Activated T-cell treated with anti-CD3 and anti-CD28 coated beads, Interleukin-2, amount 50 U/mL, for 48 hours (primary cell): ENCODE measurements around the gene DOCK9.
"Not testable (repeated sequence)": the region's sequence is repeated elsewhere in the genome, so short reads cannot be mapped to it uniquely, and the experiment has no call there.

Source experiments
- DNase-seq, 2 experiments: peaks; one replicate each; pipeline ENCODE4 v3.0.0-alpha.2; 2020

DOCK9 gene

GRCh38 chr13:98812186-98812790 is 165.6 kb downstream of the DOCK9 start:
- not testable (repeated sequence) for DNase-seq

GRCh38 chr13:98810746-98811145 is 167.1 kb downstream of the DOCK9 start:
- DNase-seq = no peak

- no peak for DNase-seq
These were observed 168.5 kb downstream of the DOCK9 start for GRCh38 chr13:98809345-98809777.

GRCh38 chr13:98807774-98808173 is 170.1 kb downstream of the DOCK9 start:
- no peak for DNase-seq

GRCh38 chr13:98804336-98804855 is 173.5 kb downstream of the DOCK9 start:
- no peak for DNase-seq

- DNase-seq = no peak
These were observed 173.9 kb downstream of the DOCK9 start for GRCh38 chr13:98803921-98804320.

- no peak for DNase-seq
These were observed 174.7 kb downstream of the DOCK9 start for GRCh38 chr13:98803111-98803561.

- DNase-seq = no peak
These were observed 175.3 kb downstream of the DOCK9 start for GRCh38 chr13:98802559-98802958.

- DNase-seq = no peak
These were observed 176.0 kb downstream of the DOCK9 start for GRCh38 chr13:98801626-98802418.

- DNase-seq = no peak
These were observed 177.8 kb downstream of the DOCK9 start for GRCh38 chr13:98800078-98800477.

GRCh38 chr13:98798849-98799645 is 178.8 kb downstream of the DOCK9 start:
- no peak for DNase-seq

GRCh38 chr13:98797456-98797855 is 180.4 kb downstream of the DOCK9 start:
- DNase-seq = no peak

GRCh38 chr13:98796798-98797197 is 181.1 kb downstream of the DOCK9 start:
- no peak for DNase-seq

GRCh38 chr13:98796191-98796590 is 181.7 kb downstream of the DOCK9 start:
- DNase-seq = no peak

GRCh38 chr13:98795220-98795619 is 182.6 kb downstream of the DOCK9 start:
- DNase-seq = no peak

- no peak for DNase-seq
These were observed 183.4 kb downstream of the DOCK9 start for GRCh38 chr13:98794498-98794897.

- no peak for DNase-seq
These were observed 184.9 kb downstream of the DOCK9 start for GRCh38 chr13:98792785-98793495.

- DNase-seq = no peak
These were observed 185.5 kb downstream of the DOCK9 start for GRCh38 chr13:98792321-98792720.

- DNase-seq = no peak
These were observed 186.3 kb downstream of the DOCK9 start for GRCh38 chr13:98791611-98792010.

GRCh38 chr13:98787996-98788395 is 189.9 kb downstream of the DOCK9 start:
- no peak for DNase-seq

- DNase-seq = no peak
These were observed 190.7 kb downstream of the DOCK9 start for GRCh38 chr13:98787173-98787572.

GRCh38 chr13:98786023-98786422 is 191.8 kb downstream of the DOCK9 start:
- no peak for DNase-seq

GRCh38 chr13:98785405-98785804 is 192.5 kb downstream of the DOCK9 start:
- no peak for DNase-seq
